ENCODE data around the gene ATXN7. TPM values are rescaled to one million over a fixed set of nuclear protein-coding genes. Genes with fewer than 3 reads are reported as not detected.
A peak's percentile ranks its signal among the peaks of the same experiment; 100 is the strongest.

The ATXN7 gene
- total and polyA plus RNA-seq, 2 experiments from 2014 or later: 3.0 to 14.4 TPM

GRCh38 chr3:64019879-64020278, 156.2 kb downstream of the ATXN7 start:
- Histone ChIP-seq H3K27me3 (no peaks in the 10 kb centered on the region), H3K27ac (no peak overlapping the region), H4K20me1 (ENCODE audit: insufficient read depth, poor library complexity, severe bottlenecking) (peaks cover 7% of the 10 kb centered on the region), H3K4me1 (ENCODE audit: insufficient read depth) (peaks cover 12% of the 10 kb centered on the region), H3K9me3 (ENCODE audit: low read depth) (no peaks in the 10 kb centered on the region), H2AFZ (no peak overlapping the region), H3K79me2 (peaks cover 39% of the 10 kb centered on the region), H3K4me3 (no peak overlapping the region), H3K4me2 (no peak overlapping the region), H3K9me2 (replicated peaks; ENCODE audit: insufficient read depth) (no peaks in the 10 kb centered on the region), H3K36me3 (replicated peaks; ENCODE audit: insufficient read depth, low read depth) (peaks cover 10% of the 10 kb centered on the region)
- TF ChIP-seq EZH2phosphoT487 (IDR thresholded peaks at IDR 0.05; ENCODE audit: low read depth, severe bottlenecking, unreplicated experiment) (no peak), CTCF (IDR thresholded peaks at IDR 0.05; ENCODE audit: poor library complexity) (no peak), EZH2 (IDR thresholded peaks at IDR 0.05; ENCODE audit: borderline replicate concordance) (no peak)
- no peak for DNase-seq (ENCODE audit: low spot score)
- WGBS (ENCODE audit: low lambda C conversion rate, missing lambda C conversion rate): 95% methylated on average over 2 of the region's 2 CpGs

- Histone ChIP-seq H2AFZ (no peak overlapping the region), H3K9me2 (replicated peaks; ENCODE audit: insufficient read depth) (no peaks in the 10 kb centered on the region), H3K4me3 (peak overlapping the region; percentile 99), H4K20me1 (ENCODE audit: insufficient read depth, poor library complexity, severe bottlenecking) (peaks cover 7% of the 10 kb centered on the region), H3K4me1 (ENCODE audit: insufficient read depth) (peaks cover 12% of the 10 kb centered on the region), H3K36me3 (replicated peaks; ENCODE audit: insufficient read depth, low read depth) (peaks cover 10% of the 10 kb centered on the region), H3K79me2 (peaks cover 34% of the 10 kb centered on the region), H3K9me3 (ENCODE audit: low read depth) (no peaks in the 10 kb centered on the region), H3K27me3 (no peaks in the 10 kb centered on the region), H3K27ac (no peak overlapping the region), H3K4me2 (peak overlapping the region; percentile 91)
- 90% methylated on average over 6 of the region's 6 CpGs for WGBS (ENCODE audit: low lambda C conversion rate, missing lambda C conversion rate)
- TF ChIP-seq EZH2 (IDR thresholded peaks at IDR 0.05; ENCODE audit: borderline replicate concordance): no peak
- no peak for DNase-seq (ENCODE audit: low spot score)
Measured at GRCh38 chr3:64021922-64022321, 158.3 kb downstream of the ATXN7 start.

- peak overlapping the region; percentile 74 for H2AFZ ChIP-seq
- DNase-seq (ENCODE audit: low spot score): peak; percentile 11
- peaks cover 34% of the 10 kb centered on the region for H3K79me2 ChIP-seq
- H3K4me2 ChIP-seq: peak overlapping the region; percentile 91
- TF ChIP-seq CTCF (IDR thresholded peaks at IDR 0.05; ENCODE audit: poor library complexity) (no peak), EZH2phosphoT487 (IDR thresholded peaks at IDR 0.05; ENCODE audit: low read depth, severe bottlenecking, unreplicated experiment) (no peak), EZH2 (IDR thresholded peaks at IDR 0.05; ENCODE audit: borderline replicate concordance) (no peak)
- peak overlapping the region; percentile 92 for H3K27ac ChIP-seq
- peak overlapping the region; percentile 99 for H3K4me3 ChIP-seq
- H3K9me2 ChIP-seq (replicated peaks; ENCODE audit: insufficient read depth): no peaks in the 10 kb centered on the region
- H3K4me1 ChIP-seq (ENCODE audit: insufficient read depth): peaks cover 12% of the 10 kb centered on the region
- H3K27me3 ChIP-seq: no peaks in the 10 kb centered on the region
- 32% methylated on average over 23 of the region's 24 CpGs for WGBS (ENCODE audit: low lambda C conversion rate, missing lambda C conversion rate)
- H4K20me1 ChIP-seq (ENCODE audit: insufficient read depth, poor library complexity, severe bottlenecking): peaks cover 7% of the 10 kb centered on the region
- H3K36me3 ChIP-seq (replicated peaks; ENCODE audit: insufficient read depth, low read depth): peaks cover 10% of the 10 kb centered on the region
- H3K9me3 ChIP-seq (ENCODE audit: low read depth): no peaks in the 10 kb centered on the region
Measured at GRCh38 chr3:64022451-64023186, 159.0 kb downstream of the ATXN7 start.

GRCh38 chr3:64023187-64023860, 159.7 kb downstream of the ATXN7 start, which contains the start of gene PSMD6:
TSS of gene PSMD6 (minus strand) at chr3:64023494. CDS start at chr3:64023419, 75 bp downstream.
- Histone ChIP-seq H3K79me2 (peaks cover 34% of the 10 kb centered on the region), H3K4me2 (peak within 1 kb of the TSS; percentile 91), H3K9me3 (ENCODE audit: low read depth) (no peaks in the 10 kb centered on the region), H3K27me3 (no peaks in the 10 kb centered on the region), H2AFZ (peak within 1 kb of the TSS; percentile 78), H4K20me1 (ENCODE audit: insufficient read depth, poor library complexity, severe bottlenecking) (peaks cover 7% of the 10 kb centered on the region), H3K36me3 (replicated peaks; ENCODE audit: insufficient read depth, low read depth) (peaks cover 10% of the 10 kb centered on the region), H3K4me1 (ENCODE audit: insufficient read depth) (peaks cover 12% of the 10 kb centered on the region), H3K4me3 (peak within 1 kb of the TSS; percentile 99), H3K9me2 (replicated peaks; ENCODE audit: insufficient read depth) (no peaks in the 10 kb centered on the region), H3K27ac (peak within 1 kb of the TSS; percentile 92)
- peak; percentile 92 for DNase-seq (ENCODE audit: low spot score)
- WGBS (ENCODE audit: low lambda C conversion rate, missing lambda C conversion rate): 5% methylated on average over 58 of the region's 59 CpGs
- TF ChIP-seq CTCF (IDR thresholded peaks at IDR 0.05; ENCODE audit: poor library complexity) (peak; percentile 100), EZH2phosphoT487 (IDR thresholded peaks at IDR 0.05; ENCODE audit: low read depth, severe bottlenecking, unreplicated experiment) (no peak), EZH2 (IDR thresholded peaks at IDR 0.05; ENCODE audit: borderline replicate concordance) (no peak)

Data from hepatocyte (in vitro differentiated cells).